ENCODE results near the gene COL25A1.

COL25A1 gene

DNA sequence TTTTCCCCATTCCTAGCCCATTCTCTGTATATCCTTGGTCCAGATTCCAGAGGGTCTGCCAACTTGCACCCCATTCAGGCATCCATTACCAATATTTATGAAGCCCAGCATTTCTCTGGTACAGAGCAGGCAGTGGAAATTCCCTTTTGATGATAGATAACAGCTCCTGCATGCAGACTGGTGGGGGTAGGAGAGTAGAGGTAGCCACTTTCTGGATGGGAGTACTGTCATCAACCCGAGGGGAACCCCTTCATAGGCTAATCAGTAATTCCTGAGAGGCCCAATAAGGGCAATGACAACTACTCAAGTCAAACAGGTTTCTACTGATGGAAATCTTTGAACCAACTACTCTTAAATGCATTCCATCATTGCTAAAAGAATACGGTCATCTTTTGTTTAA lies 63.7 kb downstream of the COL25A1 start:
- no peak for TF ChIP-seq CTCF (IDR thresholded peaks at IDR 0.05; ENCODE audit: insufficient read depth, low read length, missing control alignments)
- no peak overlapping the region for H3K4me3 ChIP-seq (ENCODE audit: low read depth, low read length)
- ChIA-PET CTCF (no interaction called here), POLR2A (no interaction called here)
- no peak for DNase-seq (ENCODE audit: low read depth, low spot score)

DNA sequence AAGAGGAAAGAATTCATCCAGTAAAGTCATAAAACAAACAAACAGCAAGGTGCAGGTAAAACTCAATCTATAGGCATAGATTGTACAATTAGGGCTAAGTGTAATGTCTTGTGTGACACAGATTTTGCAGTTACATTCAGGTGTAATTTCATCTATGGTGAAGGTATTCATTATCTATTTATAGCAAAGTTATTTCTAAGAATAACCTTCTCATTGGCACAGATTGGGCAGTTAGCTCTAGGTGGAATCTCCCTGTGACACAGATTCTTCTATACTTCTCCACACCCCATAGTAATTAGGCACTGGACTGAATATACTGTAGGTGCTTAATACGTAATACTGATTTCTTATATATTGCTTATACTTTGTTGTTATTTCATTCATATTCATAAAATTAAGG lies 66.8 kb downstream of the COL25A1 start:
- no peak overlapping the region for H3K4me3 ChIP-seq (ENCODE audit: low read depth, low read length)
- POLR2A ChIA-PET: no interaction called here
- no peak for DNase-seq (ENCODE audit: low read depth, low spot score)
- CTCF ChIA-PET: no interaction called here
- no peak for TF ChIP-seq CTCF (IDR thresholded peaks at IDR 0.05; ENCODE audit: insufficient read depth, low read length, missing control alignments)

GRCh38 chr4:109234596-109234995 lies 67.9 kb downstream of the COL25A1 start:
- no peak for TF ChIP-seq CTCF (IDR thresholded peaks at IDR 0.05; ENCODE audit: insufficient read depth, low read length, missing control alignments)

DNA sequence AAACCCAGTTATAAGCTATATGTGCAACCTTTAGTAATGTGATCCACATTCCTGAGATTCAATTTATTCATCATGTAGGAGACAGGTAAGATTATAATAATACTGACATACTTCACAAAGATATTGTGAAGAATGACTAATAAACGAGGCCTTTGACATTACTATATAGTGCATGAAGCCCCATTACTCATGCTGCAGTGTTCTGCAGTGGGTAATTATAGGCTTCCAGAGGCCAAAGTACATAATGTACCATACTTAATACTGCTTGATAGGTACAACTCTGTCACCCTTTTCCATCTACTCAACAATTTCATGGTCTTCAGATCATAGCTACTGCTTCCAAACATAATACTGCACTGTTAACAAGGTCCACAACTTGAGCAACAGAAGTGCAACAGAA lies 68.9 kb downstream of the COL25A1 start:
- H3K4me3 ChIP-seq (ENCODE audit: low read depth, low read length): no peak overlapping the region
- DNase-seq (ENCODE audit: low read depth, low spot score): no peak
- TF ChIP-seq CTCF (IDR thresholded peaks at IDR 0.05; ENCODE audit: insufficient read depth, low read length, missing control alignments): no peak
- CTCF ChIA-PET: interaction anchor here (2.0 kb wide), 1 partner anchor 399 kb away, joined by 6 read pairs; no protein-coding TSS in a partner anchor
- POLR2A ChIA-PET: no interaction called here

More at GRCh38 chr4:109234596-109234995, 67.9 kb downstream of the COL25A1 start:
- POLR2A ChIA-PET: no interaction called here
- H3K4me3 ChIP-seq (ENCODE audit: low read depth, low read length): no peak overlapping the region
- no peak for DNase-seq (ENCODE audit: low read depth, low spot score)
- CTCF ChIA-PET: no interaction called here

GRCh38 chr4:109232681-109233080 lies 69.8 kb downstream of the COL25A1 start:
- CTCF ChIA-PET: interaction anchor here (2.0 kb wide), 1 partner anchor 398 kb away, joined by 6 read pairs; no protein-coding TSS in a partner anchor
- no peak for TF ChIP-seq CTCF (IDR thresholded peaks at IDR 0.05; ENCODE audit: insufficient read depth, low read length, missing control alignments)
- no peak overlapping the region for H3K4me3 ChIP-seq (ENCODE audit: low read depth, low read length)
- POLR2A ChIA-PET: no interaction called here
- no peak for DNase-seq (ENCODE audit: low read depth, low spot score)

DNA sequence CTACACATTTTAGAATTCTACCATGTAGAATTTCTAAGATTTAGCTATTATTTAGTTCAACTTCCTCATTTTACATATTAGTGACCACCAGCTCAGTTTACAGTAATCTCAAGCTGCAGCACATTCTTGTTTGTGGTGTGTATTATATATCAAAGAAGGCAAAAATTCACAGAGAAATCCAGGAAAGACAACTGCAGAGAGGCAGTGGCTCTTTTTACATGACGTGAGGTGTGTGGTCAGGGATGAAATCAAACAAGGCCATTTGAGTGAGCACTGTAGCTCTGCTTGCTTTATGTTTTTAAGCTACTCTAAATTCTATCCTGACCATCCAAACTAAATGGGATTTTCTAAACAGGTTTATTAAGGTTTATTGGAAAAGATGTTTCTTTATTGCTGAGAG lies 71.1 kb downstream of the COL25A1 start:
- TF ChIP-seq CTCF (IDR thresholded peaks at IDR 0.05; ENCODE audit: insufficient read depth, low read length, missing control alignments): no peak
- no peak for DNase-seq (ENCODE audit: low read depth, low spot score)
- ChIA-PET CTCF (no interaction called here), POLR2A (no interaction called here)
- no peak overlapping the region for H3K4me3 ChIP-seq (ENCODE audit: low read depth, low read length)
